ENCODE data around the gene FGFR2.

The FGFR2 gene

GRCh38 chr10:121514141-121514865 is 83.9 kb downstream of the FGFR2 start:
- DNase-seq (ENCODE audit: low read depth), result no peak
- no peak for TF ChIP-seq MYC (IDR thresholded peaks at IDR 0.05; ENCODE audit: low read depth, low read length)
- no peak overlapping the region for H3K4me3 ChIP-seq (ENCODE audit: low read depth, low read length)

GRCh38 chr10:121511943-121512342 is 86.3 kb downstream of the FGFR2 start:
- no peak overlapping the region for H3K4me3 ChIP-seq (ENCODE audit: low read depth, low read length)
- no peak for TF ChIP-seq MAX (IDR thresholded peaks at IDR 0.05; ENCODE audit: low read depth, low read length)
- no peak for TF ChIP-seq CTCF (IDR thresholded peaks at IDR 0.05; ENCODE audit: low read depth, low read length)
- TF ChIP-seq POLR2A (IDR thresholded peaks at IDR 0.05; ENCODE audit: extremely low read depth, insufficient read length), result no peak
- TF ChIP-seq MYC (IDR thresholded peaks at IDR 0.05; ENCODE audit: low read depth, low read length), result no peak
- no peak for DNase-seq (ENCODE audit: low read depth)

GRCh38 chr10:121511460-121511859 is 86.8 kb downstream of the FGFR2 start:
- H3K4me3 ChIP-seq (ENCODE audit: low read depth, low read length), result no peak overlapping the region
- TF ChIP-seq POLR2A (IDR thresholded peaks at IDR 0.05; ENCODE audit: extremely low read depth, insufficient read length) (no peak), MYC (IDR thresholded peaks at IDR 0.05; ENCODE audit: low read depth, low read length) (no peak)
- DNase-seq (ENCODE audit: low read depth), result no peak

- no peak for TF ChIP-seq CTCF (IDR thresholded peaks at IDR 0.05; ENCODE audit: low read depth, low read length)
- no peak for TF ChIP-seq MAX (IDR thresholded peaks at IDR 0.05; ENCODE audit: low read depth, low read length)
- no peak for TF ChIP-seq POLR2A (IDR thresholded peaks at IDR 0.05; ENCODE audit: extremely low read depth, insufficient read length)
- H3K4me3 ChIP-seq (ENCODE audit: low read depth, low read length), result no peak overlapping the region
- DNase-seq (ENCODE audit: low read depth), result no peak
Measured at GRCh38 chr10:121510201-121510771, 88.0 kb downstream of the FGFR2 start.

- DNase-seq (ENCODE audit: low read depth), result no peak
- H3K4me3 ChIP-seq (ENCODE audit: low read depth, low read length), result no peak overlapping the region
- TF ChIP-seq MAX (IDR thresholded peaks at IDR 0.05; ENCODE audit: low read depth, low read length) (no peak), CTCF (IDR thresholded peaks at IDR 0.05; ENCODE audit: low read depth, low read length) (no peak)
Measured at GRCh38 chr10:121509796-121510195, 88.4 kb downstream of the FGFR2 start.

GRCh38 chr10:121509112-121509511 is 89.1 kb downstream of the FGFR2 start:
- H3K4me3 ChIP-seq (ENCODE audit: low read depth, low read length), result no peak overlapping the region
- TF ChIP-seq MYC (IDR thresholded peaks at IDR 0.05; ENCODE audit: low read depth, low read length) (no peak), POLR2A (IDR thresholded peaks at IDR 0.05; ENCODE audit: extremely low read depth, insufficient read length) (no peak), CTCF (IDR thresholded peaks at IDR 0.05; ENCODE audit: low read depth, low read length) (no peak), MAX (IDR thresholded peaks at IDR 0.05; ENCODE audit: low read depth, low read length) (no peak)
- DNase-seq (ENCODE audit: low read depth), result no peak

- DNase-seq (ENCODE audit: low read depth), result no peak
- TF ChIP-seq MYC (IDR thresholded peaks at IDR 0.05; ENCODE audit: low read depth, low read length) (no peak), MAX (IDR thresholded peaks at IDR 0.05; ENCODE audit: low read depth, low read length) (no peak), POLR2A (IDR thresholded peaks at IDR 0.05; ENCODE audit: extremely low read depth, insufficient read length) (no peak), CTCF (IDR thresholded peaks at IDR 0.05; ENCODE audit: low read depth, low read length) (no peak)
- no peak overlapping the region for H3K4me3 ChIP-seq (ENCODE audit: low read depth, low read length)
Measured at GRCh38 chr10:121503587-121504051, 94.6 kb downstream of the FGFR2 start.

Measured in NB4 (cell line).